Right forelimb (tissue), 1 donor: ENCODE measurements around the gene SLC26A4.

Experiments used
- DNase-seq: peaks from one replicate; pipeline ENCODE4 v3.0.0-alpha.2; 2018

The SLC26A4 gene

DNA sequence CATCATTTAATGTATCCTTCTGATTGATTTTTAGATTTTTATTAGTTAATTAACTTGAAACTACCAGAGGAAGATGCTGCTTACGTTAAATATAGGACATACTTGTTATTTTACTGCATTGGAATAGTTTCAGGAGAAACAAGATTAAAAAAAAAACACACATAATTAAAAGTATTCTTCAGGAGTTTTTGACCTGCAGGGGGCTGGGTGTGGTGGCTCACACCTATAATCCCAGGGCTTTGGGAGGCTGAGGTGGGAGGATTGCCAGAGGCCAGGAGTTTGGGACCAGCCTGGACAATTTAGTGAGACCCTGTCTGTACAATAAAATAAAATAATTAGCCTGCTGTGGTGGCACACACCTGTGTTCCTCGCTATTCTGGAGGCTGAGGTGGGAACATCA, 94.0 kb downstream of the SLC26A4 start:
- no peak for DNase-seq

DNA sequence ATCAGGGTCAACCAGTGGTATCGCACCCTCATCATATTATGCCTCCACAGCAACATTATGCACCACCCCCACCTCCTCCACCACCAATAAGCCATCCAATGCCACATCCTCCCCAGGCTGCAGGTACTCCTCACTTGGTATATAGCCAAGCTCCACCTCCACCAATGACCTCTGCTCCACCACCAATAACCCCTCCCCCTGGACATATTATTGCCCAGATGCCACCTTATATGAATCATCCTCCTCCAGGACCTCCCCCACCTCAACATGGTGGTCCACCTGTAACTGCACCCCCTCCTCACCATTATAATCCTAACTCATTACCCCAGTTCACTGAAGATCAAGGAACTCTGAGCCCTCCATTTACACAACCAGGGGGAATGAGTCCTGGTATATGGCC, 98.0 kb downstream of the SLC26A4 start:
- DNase-seq: no peak

DNA sequence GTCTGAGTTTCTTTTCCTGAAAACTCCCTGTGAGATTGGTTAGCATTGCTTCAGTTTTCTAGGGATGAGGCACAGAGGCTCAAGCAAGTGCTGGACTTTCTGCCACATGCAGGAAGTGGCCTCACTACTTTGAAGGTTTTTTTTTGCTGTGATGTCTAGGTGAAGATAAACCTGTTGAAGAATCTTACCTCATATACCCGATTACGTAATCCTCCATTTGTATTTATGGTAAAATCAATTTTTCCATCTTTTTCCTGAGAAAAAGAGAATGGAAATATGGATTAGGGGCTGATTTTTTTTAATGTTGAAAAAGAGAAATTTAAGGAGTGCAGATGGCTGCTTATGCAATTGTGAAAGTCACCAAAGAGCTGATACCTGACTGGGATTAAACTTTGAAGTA, 106.8 kb downstream of the SLC26A4 start:
- DNase-seq: no peak
